ENCODE measurements around the gene BRAP.
"Not testable (repeated sequence)": the region's sequence is repeated elsewhere in the genome, so short reads cannot be mapped to it uniquely, and the experiment has no call there.

The BRAP gene

GRCh38 chr12:111645433-111645832, 40.3 kb downstream of the BRAP start:
- ATAC-seq (no peak), DNase-seq (ENCODE audit: low spot score in 2 of 2) (no peak)
- H3K9me3 Mint-ChIP-seq, result no peaks in the 10 kb centered on the region
- peaks cover 99% of the 10 kb centered on the region for H3K36me3 Mint-ChIP-seq
- no peak overlapping the region for H3K4me3 Mint-ChIP-seq
- no peak overlapping the region for H3K27ac Mint-ChIP-seq
- H3K4me1 Mint-ChIP-seq, result no peaks in the 10 kb centered on the region

GRCh38 chr12:111643427-111643826, 42.3 kb downstream of the BRAP start:
- Mint-ChIP-seq H3K9me3 (no peaks in the 10 kb centered on the region), H3K4me3 (no peak overlapping the region), H3K4me1 (no peaks in the 10 kb centered on the region), H3K27ac (no peak overlapping the region), H3K36me3 (peaks cover 79% of the 10 kb centered on the region)
- ATAC-seq (no peak), DNase-seq (ENCODE audit: low spot score in 2 of 2) (no peak)

DNA sequence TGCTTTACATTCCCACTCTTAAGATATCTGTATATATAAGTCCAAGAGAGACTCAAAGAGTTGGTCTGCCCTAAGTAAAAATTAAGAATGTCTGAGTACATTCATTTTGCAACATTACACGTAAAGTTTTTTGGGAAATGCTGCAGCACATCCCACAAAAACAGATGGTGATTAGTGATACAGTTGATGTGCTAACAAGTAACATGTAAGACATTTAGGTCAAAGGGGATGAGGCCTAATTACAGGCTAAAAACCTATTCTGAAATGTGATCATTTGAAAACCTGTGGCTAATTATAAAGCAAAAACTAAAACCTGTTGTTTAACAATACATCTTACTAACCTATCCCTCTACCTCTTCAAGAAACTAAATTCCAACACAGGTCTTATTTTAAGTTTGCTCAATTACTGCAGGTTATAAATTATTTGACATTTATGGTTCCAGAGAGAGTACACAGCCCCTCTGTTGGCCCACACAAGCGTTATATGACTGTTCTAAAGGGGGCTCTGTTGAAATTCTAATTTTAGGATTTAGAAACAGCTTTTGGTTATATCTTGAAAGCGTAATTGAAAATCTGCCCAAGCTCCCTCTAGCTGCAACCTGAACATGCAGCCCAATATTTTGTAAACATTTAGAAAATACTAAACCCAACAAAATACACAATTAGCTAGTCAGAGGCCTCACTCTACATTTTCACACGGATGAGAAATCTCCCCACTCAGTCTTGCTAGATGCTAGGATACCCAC, 42.9 kb downstream of the BRAP start:
- Mint-ChIP-seq H3K36me3 (peaks cover 73% of the 10 kb centered on the region), H3K4me3 (no peak overlapping the region)

GRCh38 chr12:111640506-111640905, 45.2 kb downstream of the BRAP start:
- peaks cover 50% of the 10 kb centered on the region for H3K36me3 Mint-ChIP-seq
- no peak overlapping the region for H3K27ac Mint-ChIP-seq
- H3K4me1 Mint-ChIP-seq, result peaks cover 4% of the 10 kb centered on the region
- no peak overlapping the region for H3K4me3 Mint-ChIP-seq
- no peaks in the 10 kb centered on the region for H3K9me3 Mint-ChIP-seq
- no peak for ATAC-seq
- DNase-seq (ENCODE audit: low spot score in 2 of 2), result no peak

More for the DNA sequence above, 42.9 kb downstream of the BRAP start:
- Mint-ChIP-seq H3K4me1 (no peaks in the 10 kb centered on the region), H3K9me3 (no peaks in the 10 kb centered on the region), H3K27ac (no peak overlapping the region)
- no peak for ATAC-seq
- DNase-seq (ENCODE audit: low spot score in 2 of 2), result no peak

GRCh38 chr12:111638556-111638955, 47.2 kb downstream of the BRAP start:
- H3K4me3 Mint-ChIP-seq, result no peak overlapping the region
- no peaks in the 10 kb centered on the region for H3K9me3 Mint-ChIP-seq
- H3K4me1 Mint-ChIP-seq, result peaks cover 4% of the 10 kb centered on the region
- DNase-seq (ENCODE audit: low spot score in 2 of 2), result no peak
- H3K27ac Mint-ChIP-seq, result no peak overlapping the region
- H3K36me3 Mint-ChIP-seq, result peaks cover 30% of the 10 kb centered on the region
- ATAC-seq, result no peak

DNA sequence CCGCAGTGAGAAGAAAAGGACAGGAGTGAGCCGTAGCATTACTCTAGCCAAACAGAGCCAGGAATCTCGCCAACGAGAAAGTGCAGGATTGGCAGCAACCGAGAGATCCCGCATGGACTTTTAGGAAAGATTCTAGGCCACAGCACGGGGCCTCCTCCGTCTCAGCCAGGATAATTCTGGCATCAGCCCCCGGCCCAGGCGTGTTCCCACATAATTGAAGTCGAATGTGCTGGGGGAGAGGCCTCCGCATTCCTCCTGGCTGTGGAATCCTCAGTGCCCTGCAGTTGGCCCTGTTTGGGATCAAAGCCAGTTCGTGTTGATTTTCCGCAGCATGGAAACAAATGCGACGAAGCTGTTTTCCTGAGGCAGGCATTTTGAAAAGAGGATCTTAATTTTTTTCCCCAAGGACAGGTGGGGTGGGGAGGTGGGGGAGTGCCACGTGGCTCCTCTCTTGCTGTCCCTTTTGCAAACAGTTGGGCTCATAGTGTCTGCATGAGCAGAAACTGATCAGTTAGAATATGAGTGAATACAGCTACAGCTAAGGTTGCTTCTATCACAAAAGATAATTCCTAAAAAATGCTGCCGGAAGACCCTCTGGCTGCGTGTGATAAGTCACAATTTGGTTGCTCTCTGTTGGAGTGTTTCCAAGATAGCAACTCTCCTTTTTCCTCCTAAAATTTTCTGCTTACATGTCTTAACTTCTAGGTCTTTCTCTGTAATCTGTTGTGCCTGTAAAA, 49.4 kb downstream of the BRAP start:
- no peak overlapping the region for H3K4me3 Mint-ChIP-seq
- no peak for DNase-seq (ENCODE audit: low spot score in 2 of 2)
- no peak for ATAC-seq
- H3K4me1 Mint-ChIP-seq, result peaks cover 4% of the 10 kb centered on the region
- peaks cover 8% of the 10 kb centered on the region for H3K36me3 Mint-ChIP-seq
- H3K27ac Mint-ChIP-seq, result no peak overlapping the region
- no peaks in the 10 kb centered on the region for H3K9me3 Mint-ChIP-seq

GRCh38 chr12:111635524-111635923, 50.2 kb downstream of the BRAP start:
- no peaks in the 10 kb centered on the region for H3K9me3 Mint-ChIP-seq
- ATAC-seq, result peak; percentile 49
- H3K4me3 Mint-ChIP-seq, result no peak overlapping the region
- H3K36me3 Mint-ChIP-seq, result no peaks in the 10 kb centered on the region
- peaks cover 4% of the 10 kb centered on the region for H3K4me1 Mint-ChIP-seq
- DNase-seq (ENCODE audit: low spot score in 2 of 2), result no peak
- H3K27ac Mint-ChIP-seq, result peak overlapping the region; percentile 63

DNA sequence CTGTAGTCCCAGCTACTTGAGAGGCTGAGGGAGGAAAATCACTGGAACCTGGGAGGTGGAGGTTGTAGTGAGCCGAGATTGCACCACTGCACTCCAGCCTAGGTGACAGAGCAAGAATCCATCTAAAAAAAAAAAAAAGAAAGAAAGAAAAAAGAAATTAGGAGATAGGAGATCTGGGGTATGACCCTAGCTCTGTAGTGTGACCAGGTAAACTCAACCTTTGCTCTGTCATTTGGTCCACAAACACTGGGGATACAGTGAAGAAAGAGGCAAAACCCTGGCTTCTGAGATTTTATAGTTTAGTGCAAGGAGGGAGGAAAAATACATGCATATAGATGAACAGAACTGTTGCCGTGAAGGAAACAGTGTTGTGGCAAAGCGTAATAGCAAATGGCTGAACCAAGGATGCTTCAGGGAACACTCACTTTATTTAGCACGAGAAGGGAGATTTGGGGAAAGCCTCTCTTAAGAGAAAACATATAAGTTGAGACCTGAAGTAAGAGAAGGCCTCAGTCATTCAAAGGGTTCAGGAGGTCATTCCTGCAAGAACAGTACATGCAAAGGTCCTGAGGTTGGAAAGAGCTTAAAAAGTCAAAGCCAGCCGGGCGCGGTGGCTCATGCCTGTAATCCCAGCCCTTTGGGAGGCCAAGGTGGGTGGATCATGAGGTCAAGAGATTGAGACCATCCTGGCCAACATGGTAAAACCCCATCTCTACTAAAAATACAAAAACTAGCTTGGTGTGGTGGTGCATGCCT, 57.1 kb downstream of the BRAP start:
- Mint-ChIP-seq H3K4me3 (no peak overlapping the region), H3K36me3 (no peaks in the 10 kb centered on the region), H3K4me1 (no peaks in the 10 kb centered on the region), H3K27ac (no peak overlapping the region), H3K9me3 (no peaks in the 10 kb centered on the region)
- ATAC-seq, result no peak
- DNase-seq (ENCODE audit: low spot score in 2 of 2), result no peak

DNA sequence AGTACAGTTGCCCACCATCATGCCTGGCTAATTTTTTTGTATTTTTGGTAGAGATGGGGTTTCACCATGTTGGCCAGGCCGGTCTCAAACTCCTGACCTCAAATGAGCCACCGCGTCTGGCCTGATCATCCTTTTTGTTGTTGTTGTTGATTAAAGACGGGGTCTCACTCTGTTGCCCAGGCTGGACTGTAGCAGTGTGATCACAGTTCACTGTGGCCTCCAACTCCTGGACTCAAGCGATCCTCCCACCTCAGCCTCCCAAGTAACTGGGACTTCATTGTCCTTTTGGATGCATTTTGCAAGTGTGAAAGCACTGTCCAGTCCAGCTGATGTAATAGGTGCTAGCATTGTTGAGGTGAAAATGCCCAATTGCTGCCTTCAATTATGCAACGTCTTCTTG, 59.5 kb downstream of the BRAP start:
- ATAC-seq, result no peak
- Mint-ChIP-seq H3K9me3 (no peaks in the 10 kb centered on the region), H3K36me3 (no peaks in the 10 kb centered on the region), H3K4me1 (no peaks in the 10 kb centered on the region), H3K27ac (no peak overlapping the region), H3K4me3 (no peak overlapping the region)
- no peak for DNase-seq (ENCODE audit: low spot score in 2 of 2)

DNA sequence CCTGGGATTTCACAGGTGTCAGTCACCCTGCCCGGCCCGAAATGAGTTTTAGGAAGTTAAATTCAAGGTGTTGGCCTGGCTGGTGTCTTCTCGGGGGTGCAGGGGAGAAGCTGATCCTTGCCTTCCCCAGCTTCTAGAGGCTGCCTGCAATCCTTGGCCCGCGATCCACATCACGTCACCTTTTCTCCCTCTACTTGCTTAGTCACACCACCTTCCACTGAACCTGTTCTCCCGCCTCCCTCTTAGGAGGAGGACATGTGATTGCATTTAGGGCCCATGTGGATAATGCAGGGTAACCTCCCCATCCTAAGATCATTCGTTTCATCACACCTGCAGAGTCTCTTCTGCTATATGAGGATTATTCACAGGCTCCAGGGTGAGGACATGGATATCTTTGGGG, 61.2 kb downstream of the BRAP start:
- Mint-ChIP-seq H3K4me3 (no peak overlapping the region), H3K4me1 (no peaks in the 10 kb centered on the region), H3K9me3 (no peaks in the 10 kb centered on the region), H3K27ac (no peak overlapping the region), H3K36me3 (no peaks in the 10 kb centered on the region)
- ATAC-seq (no peak), DNase-seq (ENCODE audit: low spot score in 2 of 2) (no peak)

DNA sequence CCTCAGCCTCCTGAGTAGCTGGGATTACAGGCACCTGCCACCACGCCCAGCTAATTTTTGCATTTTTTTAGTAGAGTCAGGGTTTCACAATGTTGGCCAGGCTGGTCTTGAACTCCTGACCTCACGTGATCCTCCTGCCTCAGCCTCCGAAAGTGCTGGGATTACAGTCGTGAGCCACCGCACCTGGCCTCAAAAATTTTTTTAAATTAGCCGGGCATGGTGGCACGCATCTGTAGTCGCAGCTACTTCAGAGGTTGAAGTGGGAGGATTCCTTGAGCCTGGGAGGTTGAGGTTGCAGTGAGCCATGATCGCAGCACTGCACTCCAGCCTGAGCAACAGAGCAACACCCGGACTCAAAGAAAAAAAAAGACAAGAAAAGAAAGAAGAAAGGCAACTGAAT, 67.9 kb downstream of the BRAP start:
- not testable (repeated sequence) for H3K27ac Mint-ChIP-seq; ATAC-seq; H3K4me3 Mint-ChIP-seq; H3K36me3 Mint-ChIP-seq; H3K9me3 Mint-ChIP-seq; H3K4me1 Mint-ChIP-seq; DNase-seq (ENCODE audit: low spot score in 2 of 2)

DNA sequence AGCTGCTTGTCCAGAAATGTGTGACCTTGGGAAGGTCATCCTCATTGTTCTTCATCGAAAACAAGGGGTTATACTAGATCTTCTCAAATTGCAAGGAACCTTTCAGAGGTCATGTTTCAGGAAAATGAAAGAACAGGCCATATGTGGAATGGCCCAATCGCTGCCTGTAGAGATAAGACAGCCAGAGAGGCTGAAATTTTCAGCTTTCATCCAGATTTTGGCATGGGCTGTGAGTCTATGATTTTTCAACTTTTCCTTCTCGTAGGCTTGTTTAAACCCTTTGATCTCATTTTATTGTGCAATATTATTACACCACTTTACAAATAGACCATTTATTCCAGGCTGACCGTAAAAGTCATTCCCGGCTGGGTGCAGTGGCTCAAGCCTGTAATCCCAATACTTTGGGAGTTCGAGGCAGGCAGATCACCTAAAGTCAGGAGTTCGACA, 69.6 kb downstream of the BRAP start:
- no peaks in the 10 kb centered on the region for H3K9me3 Mint-ChIP-seq
- ATAC-seq, result no peak
- H3K4me3 Mint-ChIP-seq, result no peak overlapping the region

GRCh38 chr12:111607239-111607638, 78.5 kb downstream of the BRAP start:
- H3K4me3 Mint-ChIP-seq, result no peak overlapping the region
- no peak for DNase-seq (ENCODE audit: low spot score in 2 of 2)
- H3K9me3 Mint-ChIP-seq, result no peaks in the 10 kb centered on the region
- no peaks in the 10 kb centered on the region for H3K36me3 Mint-ChIP-seq
- no peak for ATAC-seq
- no peaks in the 10 kb centered on the region for H3K4me1 Mint-ChIP-seq
- H3K27ac Mint-ChIP-seq, result no peak overlapping the region

More for the DNA sequence above, 69.6 kb downstream of the BRAP start:
- no peaks in the 10 kb centered on the region for H3K36me3 Mint-ChIP-seq
- H3K4me1 Mint-ChIP-seq, result no peaks in the 10 kb centered on the region
- no peak for DNase-seq (ENCODE audit: low spot score in 2 of 2)
- H3K27ac Mint-ChIP-seq, result no peak overlapping the region

DNA sequence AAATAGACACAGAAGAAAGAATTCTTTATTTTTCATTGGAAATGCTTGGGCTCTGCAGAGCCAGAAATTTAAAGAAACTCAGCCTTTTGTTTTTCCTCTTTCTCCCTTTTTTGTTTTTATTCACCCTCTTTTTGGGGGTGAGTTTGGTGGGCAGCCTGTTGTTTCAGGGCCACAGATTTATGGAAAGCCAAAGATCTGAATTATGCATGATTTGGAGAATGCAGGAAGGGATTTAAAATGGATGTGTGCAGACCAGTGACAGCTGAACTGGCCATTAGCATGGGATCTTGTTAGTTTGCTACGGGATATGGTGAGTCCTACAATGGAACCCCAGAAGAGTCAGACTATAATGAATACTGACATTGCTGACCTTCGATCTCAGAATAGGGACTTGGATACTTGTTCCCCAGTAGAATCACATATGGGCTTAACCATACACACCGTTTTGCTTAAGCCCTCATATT, 79.0 kb downstream of the BRAP start:
- Mint-ChIP-seq H3K9me3 (no peaks in the 10 kb centered on the region), H3K36me3 (no peaks in the 10 kb centered on the region), H3K27ac (no peak overlapping the region), H3K4me3 (no peak overlapping the region), H3K4me1 (no peaks in the 10 kb centered on the region)
- DNase-seq (ENCODE audit: low spot score in 2 of 2) (no peak), ATAC-seq (no peak)

GRCh38 chr12:111605911-111606766, 79.6 kb downstream of the BRAP start:
- H3K27ac Mint-ChIP-seq, result no peak overlapping the region
- H3K4me3 Mint-ChIP-seq, result no peak overlapping the region
- H3K4me1 Mint-ChIP-seq, result no peaks in the 10 kb centered on the region
- H3K9me3 Mint-ChIP-seq, result no peaks in the 10 kb centered on the region
- H3K36me3 Mint-ChIP-seq, result no peaks in the 10 kb centered on the region
- ATAC-seq (no peak), DNase-seq (ENCODE audit: low spot score in 2 of 2) (no peak)
